KMS-11 (cell line): ENCODE results near the gene KIRREL2.

Experiments
- H2AFZ ChIP-seq: fragments of 200-600 bp; sonication (generic); 2 replicates; pipeline ENCODE4 v1.6.1; 2016; ENCODE audit warnings: antibody characterized with exemption, mixed run types, low read depth
- H3K27ac ChIP-seq: fragments of 200-600 bp; sonication (generic); 2 replicates; pipeline ENCODE4 v1.6.1; 2016; ENCODE audit warnings: mild to moderate bottlenecking, mixed run types
- H3K27me3 ChIP-seq: fragments of 200-600 bp; sonication (generic); 2 replicates; pipeline ENCODE4 v1.6.1; 2017; ENCODE audit warnings: mild to moderate bottlenecking, low read depth, mixed run types, moderate library complexity; ENCODE audit not compliant: insufficient read depth
- H3K36me3 ChIP-seq: fragments of 200-600 bp; sonication (generic); 2 replicates; pipeline ENCODE4 v1.6.1; 2017; ENCODE audit warnings: mild to moderate bottlenecking, mixed run types; ENCODE audit not compliant: insufficient read depth
- H3K4me1 ChIP-seq: fragments of 200-600 bp; sonication (generic); 2 replicates; pipeline ENCODE4 v1.6.1; 2016; ENCODE audit warnings: mild to moderate bottlenecking, low read depth, mixed run types; ENCODE audit not compliant: poor library complexity, severe bottlenecking
- H3K4me2 ChIP-seq: fragments of 200-600 bp; sonication (generic); 2 replicates; pipeline ENCODE4 v1.7.0; 2016; ENCODE audit warnings: mild to moderate bottlenecking, mixed run types
- H3K4me3 ChIP-seq: fragments of 200-600 bp; sonication (generic); IDR thresholded peaks from 2 replicates; pipeline ENCODE4 v1.6.1; 2017; ENCODE audit warnings: low read depth, low read length, mixed read lengths; ENCODE audit not compliant: insufficient read depth
- H3K79me2 ChIP-seq: fragments of 200-600 bp; sonication (generic); 2 replicates; pipeline ENCODE4 v1.6.1; 2016; ENCODE audit warnings: low read depth, mixed run types; ENCODE audit not compliant: insufficient read depth
- H3K9ac ChIP-seq: fragments of 200-600 bp; sonication (generic); 2 replicates; pipeline ENCODE4 v1.6.1; 2016; ENCODE audit warnings: mild to moderate bottlenecking, mixed run types
- H4K20me1 ChIP-seq: fragments of 200-600 bp; sonication (generic); 2 replicates; pipeline ENCODE4 v1.6.1; 2016; ENCODE audit warnings: mild to moderate bottlenecking, mixed run types; ENCODE audit not compliant: insufficient read depth
- CTCF ChIP-seq: fragments of 200-600 bp; sonication (generic); conservative IDR thresholded peaks from 2 replicates; pipeline ENCODE4 v1.6.1; 2017; ENCODE audit warnings: low read depth, mild to moderate bottlenecking, antibody characterized with exemption, low read length, moderate library complexity, mixed read lengths

KIRREL2 gene

GRCh38 chr19:35843676-35844481 lies 12.8 kb upstream of the KIRREL2 start:
- H2AFZ ChIP-seq, result no peak overlapping the region
- H3K4me3 ChIP-seq, result no peak overlapping the region
- H3K4me1 ChIP-seq, result no peaks in the 10 kb centered on the region
- H3K36me3 ChIP-seq, result no peaks in the 10 kb centered on the region
- no peak overlapping the region for H3K4me2 ChIP-seq
- H3K9ac ChIP-seq, result no peak overlapping the region
- H3K27ac ChIP-seq, result no peak overlapping the region
- no peaks in the 10 kb centered on the region for H4K20me1 ChIP-seq
- no peaks in the 10 kb centered on the region for H3K79me2 ChIP-seq
- H3K27me3 ChIP-seq, result peaks cover 50% of the 10 kb centered on the region
- no peak for TF ChIP-seq CTCF

GRCh38 chr19:35844482-35845214 lies 12.1 kb upstream of the KIRREL2 start:
- peaks cover 53% of the 10 kb centered on the region for H3K27me3 ChIP-seq
- no peak overlapping the region for H2AFZ ChIP-seq
- no peaks in the 10 kb centered on the region for H3K79me2 ChIP-seq
- H3K9ac ChIP-seq, result no peak overlapping the region
- H4K20me1 ChIP-seq, result no peaks in the 10 kb centered on the region
- H3K27ac ChIP-seq, result no peak overlapping the region
- no peak for TF ChIP-seq CTCF
- no peak overlapping the region for H3K4me2 ChIP-seq
- no peaks in the 10 kb centered on the region for H3K4me1 ChIP-seq
- H3K36me3 ChIP-seq, result no peaks in the 10 kb centered on the region
- no peak overlapping the region for H3K4me3 ChIP-seq

- H3K4me2 ChIP-seq, result no peak overlapping the region
- H2AFZ ChIP-seq, result no peak overlapping the region
- H3K27me3 ChIP-seq, result peaks cover 61% of the 10 kb centered on the region
- no peak overlapping the region for H3K27ac ChIP-seq
- H3K36me3 ChIP-seq, result no peaks in the 10 kb centered on the region
- no peaks in the 10 kb centered on the region for H3K4me1 ChIP-seq
- H3K79me2 ChIP-seq, result no peaks in the 10 kb centered on the region
- H3K9ac ChIP-seq, result no peak overlapping the region
- H3K4me3 ChIP-seq, result no peak overlapping the region
- no peak for TF ChIP-seq CTCF
- no peaks in the 10 kb centered on the region for H4K20me1 ChIP-seq
Observed at GRCh38 chr19:35845215-35846037, 11.3 kb upstream of the KIRREL2 start.

GRCh38 chr19:35846038-35846668 lies 10.6 kb upstream of the KIRREL2 start:
- TF ChIP-seq CTCF, result no peak
- no peaks in the 10 kb centered on the region for H3K79me2 ChIP-seq
- H3K4me2 ChIP-seq, result no peak overlapping the region
- no peak overlapping the region for H3K4me3 ChIP-seq
- no peak overlapping the region for H2AFZ ChIP-seq
- H3K27ac ChIP-seq, result no peak overlapping the region
- H3K9ac ChIP-seq, result no peak overlapping the region
- no peaks in the 10 kb centered on the region for H4K20me1 ChIP-seq
- no peaks in the 10 kb centered on the region for H3K4me1 ChIP-seq
- no peaks in the 10 kb centered on the region for H3K36me3 ChIP-seq
- H3K27me3 ChIP-seq, result peaks cover 55% of the 10 kb centered on the region
